ENCODE data around the gene CD83. TPM values are rescaled to one million over a fixed set of nuclear protein-coding genes. Genes with fewer than 3 reads are reported as not detected.

Gene CD83
- total and polyA plus RNA-seq, 9 of the 15 experiments (the other 6 are each of a cell fraction or from before 2014, with no cell fraction given): 2.5 to 4.1 (median 3.4) TPM

GRCh38 chr6:14166839-14167238 is 49.3 kb downstream of the CD83 start (continued):
- TF ChIP-seq ELK3 (CRISPR knock-in tag; IDR thresholded peaks at IDR 0.05) (no peak), ZBTB12 (CRISPR knock-in tag; IDR thresholded peaks at IDR 0.05) (no peak), FOXM1 (IDR thresholded peaks at IDR 0.05; ENCODE audit: low read depth) (no peak), FOXM1 (CRISPR knock-in tag; IDR thresholded peaks at IDR 0.05; ENCODE audit: low read depth) (no peak), PPARD (CRISPR knock-in tag; IDR thresholded peaks at IDR 0.05) (no peak), NCOR1 (IDR thresholded peaks at IDR 0.05) (peak; percentile 49; the same call in 1 of the 2 replicates), ZNF395 (CRISPR knock-in tag; IDR thresholded peaks at IDR 0.05) (no peak), DPF2 (IDR thresholded peaks at IDR 0.05) (peak; percentile 24; the same call in 1 of the 2 replicates), TEAD4 (IDR thresholded peaks at IDR 0.05; ENCODE audit: low read length) (peak; percentile 41; the same call in 1 of the 2 replicates), TEAD4 (CRISPR knock-in tag; IDR thresholded peaks at IDR 0.05; ENCODE audit: borderline replicate concordance) (no peak), CAMTA2 (CRISPR knock-in tag; conservative IDR thresholded peaks at IDR 0.05) (no peak), FOXA1 (IDR thresholded peaks at IDR 0.05; ENCODE audit: borderline replicate concordance) (no peak), ZNF79 (CRISPR knock-in tag; IDR thresholded peaks at IDR 0.05; ENCODE audit: low read depth) (no peak), ZNF609 (CRISPR knock-in tag; IDR thresholded peaks at IDR 0.05; ENCODE audit: borderline replicate concordance) (no peak), ZKSCAN1 (IDR thresholded peaks at IDR 0.05; ENCODE audit: low read depth, low read length) (no peak), ZNF583 (CRISPR knock-in tag; IDR thresholded peaks at IDR 0.05) (no peak), GTF2A2 (tag; IDR thresholded peaks at IDR 0.05) (no peak), RNF219 (CRISPR knock-in tag; IDR thresholded peaks at IDR 0.05) (no peak), PHTF2 (CRISPR knock-in tag; IDR thresholded peaks at IDR 0.05) (no peak), ZNF121 (CRISPR knock-in tag; conservative IDR thresholded peaks at IDR 0.05) (no peak), ZNF23 (CRISPR knock-in tag; IDR thresholded peaks at IDR 0.05) (no peak)

All from K562 (cell line).